ENCODE measurements around the gene QKI.
"Not testable (repeated sequence)": the region's sequence is repeated elsewhere in the genome, so short reads cannot be mapped to it uniquely, and the experiment has no call there.

QKI gene

GRCh38 chr6:163463795-163464194, 49.3 kb downstream of the QKI start:
- Histone ChIP-seq H3K27ac (no peak overlapping the region), H3K4me3 (no peak overlapping the region)

- Histone ChIP-seq H3K4me3 (no peak overlapping the region), H3K27ac (no peak overlapping the region)
Observed at GRCh38 chr6:163466839-163467390, 52.4 kb downstream of the QKI start.

GRCh38 chr6:163468738-163469137, 54.2 kb downstream of the QKI start:
- no peak overlapping the region for H3K27ac ChIP-seq

GRCh38 chr6:163469459-163469985, 55.0 kb downstream of the QKI start:
- H3K27ac ChIP-seq, result no peak overlapping the region
- H3K4me3 ChIP-seq, result no peak overlapping the region

More at GRCh38 chr6:163468738-163469137, 54.2 kb downstream of the QKI start:
- H3K4me3 ChIP-seq, result no peak overlapping the region

- H3K27ac ChIP-seq, result no peak overlapping the region
- no peak overlapping the region for H3K4me3 ChIP-seq
Observed at GRCh38 chr6:163470611-163471010, 56.1 kb downstream of the QKI start.

- no peak overlapping the region for H3K4me3 ChIP-seq
- H3K27ac ChIP-seq, result no peak overlapping the region
Observed at GRCh38 chr6:163474581-163474980, 60.1 kb downstream of the QKI start.

- H3K27ac ChIP-seq, H3K4me3 ChIP-seq: not testable (repeated sequence)
Observed at GRCh38 chr6:163476946-163477345, 62.4 kb downstream of the QKI start.

GRCh38 chr6:163483107-163483506, 68.6 kb downstream of the QKI start:
- Histone ChIP-seq H3K4me3 (no peak overlapping the region), H3K27ac (no peak overlapping the region)

GRCh38 chr6:163485388-163485851, 70.9 kb downstream of the QKI start:
- Histone ChIP-seq H3K27ac (no peak overlapping the region), H3K4me3 (no peak overlapping the region)

- Histone ChIP-seq H3K4me3 (no peak overlapping the region), H3K27ac (no peak overlapping the region)
Observed at GRCh38 chr6:163486821-163487220, 72.3 kb downstream of the QKI start.

- H3K4me3 ChIP-seq, result no peak overlapping the region
- H3K27ac ChIP-seq, result no peak overlapping the region
Observed at GRCh38 chr6:163487606-163488005, 73.1 kb downstream of the QKI start.

GRCh38 chr6:163489584-163489983, 75.1 kb downstream of the QKI start:
- Histone ChIP-seq H3K27ac (no peak overlapping the region), H3K4me3 (no peak overlapping the region)

GRCh38 chr6:163490826-163491577, 76.5 kb downstream of the QKI start:
- H3K27ac ChIP-seq, result peak overlapping the region in 13 of 21 experiments; percentile 12 to 75 (median 42)
- no peak overlapping the region for H3K4me3 ChIP-seq

- H3K4me3 ChIP-seq, result no peak overlapping the region
- H3K27ac ChIP-seq, result peak overlapping the region in 4 of 21 experiments; percentile 30 to 75 (median 50)
Observed at GRCh38 chr6:163491737-163492300, 77.3 kb downstream of the QKI start.

GRCh38 chr6:163494279-163494727, 79.8 kb downstream of the QKI start:
- Histone ChIP-seq H3K27ac (no peak overlapping the region), H3K4me3 (no peak overlapping the region)

- H3K27ac ChIP-seq, result peak overlapping the region in 1 of 21 experiments; percentile 11
- H3K4me3 ChIP-seq, result no peak overlapping the region
Observed at GRCh38 chr6:163496205-163496604, 81.7 kb downstream of the QKI start.

GRCh38 chr6:163500105-163500504, 85.6 kb downstream of the QKI start:
- H3K27ac ChIP-seq, result no peak overlapping the region
- H3K4me3 ChIP-seq, result no peak overlapping the region

- H3K27ac ChIP-seq, result no peak overlapping the region
- H3K4me3 ChIP-seq, result no peak overlapping the region
Observed at GRCh38 chr6:163501026-163501425, 86.5 kb downstream of the QKI start.

- Histone ChIP-seq H3K4me3 (no peak overlapping the region), H3K27ac (no peak overlapping the region)
Observed at GRCh38 chr6:163501439-163501838, 86.9 kb downstream of the QKI start.

- Histone ChIP-seq H3K27ac (no peak overlapping the region), H3K4me3 (no peak overlapping the region)
Observed at GRCh38 chr6:163504984-163505640, 90.6 kb downstream of the QKI start.
